ENCODE measurements around the gene PCARE.
A peak's percentile ranks its signal among the peaks of the same experiment; 100 is the strongest.

PCARE gene

DNA sequence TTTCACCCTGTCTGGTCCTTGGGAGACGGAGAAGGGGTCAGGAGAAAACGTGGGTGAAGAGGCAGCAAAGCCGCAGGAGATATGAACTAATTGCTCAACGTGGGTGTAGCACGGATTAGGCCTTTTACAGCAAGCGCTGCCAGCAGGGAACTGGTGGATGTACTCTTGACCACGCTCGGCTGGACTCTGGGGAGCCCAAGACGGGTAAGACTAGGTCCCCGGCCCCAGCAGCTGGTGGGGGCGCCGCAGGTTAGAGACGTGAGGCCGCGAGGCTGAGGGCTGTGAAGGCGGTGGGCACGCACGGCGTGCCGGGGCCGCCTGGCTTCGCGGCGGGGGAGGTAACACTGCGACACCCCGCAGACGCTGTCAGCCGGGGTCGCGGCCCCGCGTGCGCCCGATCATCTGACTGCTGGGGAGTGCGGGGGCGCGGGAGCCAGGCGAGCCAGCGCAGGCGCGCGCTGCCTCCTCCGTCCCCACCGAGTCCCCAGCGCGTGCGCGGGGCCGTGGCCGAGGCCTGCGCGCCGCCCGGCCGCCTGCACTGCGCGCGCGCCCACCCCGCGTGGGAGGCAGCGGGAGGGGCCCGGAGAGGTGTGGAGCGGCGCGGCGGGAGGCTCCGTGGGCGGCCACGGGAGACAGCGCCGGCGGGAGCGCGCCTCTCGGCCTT is 40.8 kb upstream of the PCARE start, which contains the start of gene CLIP4:
CLIP4 (plus strand) TSS at position 470 of the 664 bp plus-strand sequence. CDS start 5,974 bp downstream, outside the sequence.
- H2AFZ ChIP-seq (ENCODE audit: low read length) = peak within 1 kb of the TSS; percentile 73
- peak within 1 kb of the TSS; percentile 69 for H3K4me3 ChIP-seq (ENCODE audit: low read length)
- H3K27ac ChIP-seq (ENCODE audit: low read length) = peak within 1 kb of the TSS; percentile 37; the same call in 1 of the 2 replicates

DNA sequence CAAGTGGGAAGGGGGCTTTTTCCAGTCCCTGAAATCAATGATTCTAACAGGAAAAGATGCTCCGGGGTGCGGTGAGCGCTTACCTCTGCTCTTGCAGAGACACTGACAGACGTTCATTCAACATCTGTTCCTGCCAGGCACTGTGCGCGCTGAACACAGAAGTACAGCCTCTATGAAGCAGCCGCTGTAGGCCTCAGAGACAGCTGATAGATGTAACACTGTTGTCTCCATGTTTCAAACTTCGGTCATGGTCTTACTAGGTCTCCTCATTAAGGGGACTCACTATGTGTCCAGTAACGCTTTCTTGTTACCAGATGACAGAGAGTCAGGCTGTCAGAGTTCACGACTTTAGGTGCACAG is 40.2 kb upstream of the PCARE start:
- no peaks in the 10 kb centered on the region for H3K9me2 ChIP-seq (replicated peaks; ENCODE audit: insufficient read depth, low read length)
- H3K4me3 ChIP-seq (ENCODE audit: low read length) = no peak overlapping the region
- no peaks in the 10 kb centered on the region for H3K79me2 ChIP-seq (ENCODE audit: low read length)
- H3K4me1 ChIP-seq (ENCODE audit: low read length) = peaks cover 11% of the 10 kb centered on the region
- peaks cover 8% of the 10 kb centered on the region; the same call in 1 of the 2 replicates for H3F3A ChIP-seq (ENCODE audit: insufficient read depth, low read length)
- H3K27ac ChIP-seq (ENCODE audit: low read length) = no peak overlapping the region
- H2AFZ ChIP-seq (ENCODE audit: low read length) = no peak overlapping the region
- H3K9me3 ChIP-seq (replicated peaks; ENCODE audit: insufficient read depth, low read length) = no peaks in the 10 kb centered on the region
- TF ChIP-seq, protein P1, sequence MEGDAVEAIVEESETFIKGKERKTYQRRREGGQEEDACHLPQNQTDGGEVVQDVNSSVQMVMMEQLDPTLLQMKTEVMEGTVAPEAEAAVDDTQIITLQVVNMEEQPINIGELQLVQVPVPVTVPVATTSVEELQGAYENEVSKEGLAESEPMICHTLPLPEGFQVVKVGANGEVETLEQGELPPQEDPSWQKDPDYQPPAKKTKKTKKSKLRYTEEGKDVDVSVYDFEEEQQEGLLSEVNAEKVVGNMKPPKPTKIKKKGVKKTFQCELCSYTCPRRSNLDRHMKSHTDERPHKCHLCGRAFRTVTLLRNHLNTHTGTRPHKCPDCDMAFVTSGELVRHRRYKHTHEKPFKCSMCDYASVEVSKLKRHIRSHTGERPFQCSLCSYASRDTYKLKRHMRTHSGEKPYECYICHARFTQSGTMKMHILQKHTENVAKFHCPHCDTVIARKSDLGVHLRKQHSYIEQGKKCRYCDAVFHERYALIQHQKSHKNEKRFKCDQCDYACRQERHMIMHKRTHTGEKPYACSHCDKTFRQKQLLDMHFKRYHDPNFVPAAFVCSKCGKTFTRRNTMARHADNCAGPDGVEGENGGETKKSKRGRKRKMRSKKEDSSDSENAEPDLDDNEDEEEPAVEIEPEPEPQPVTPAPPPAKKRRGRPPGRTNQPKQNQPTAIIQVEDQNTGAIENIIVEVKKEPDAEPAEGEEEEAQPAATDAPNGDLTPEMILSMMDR (IDR thresholded peaks at IDR 0.05; ENCODE audit: low read length) = no peak
- TF ChIP-seq EZH2phosphoT487 (IDR thresholded peaks at IDR 0.05; ENCODE audit: low read length) (no peak), EZH2 (optimal IDR thresholded peaks at IDR 0.05; ENCODE audit: low read depth, low read length) (no peak)
- no peak overlapping the region for H3K4me2 ChIP-seq (ENCODE audit: low read depth, low read length)
- H3K27me3 ChIP-seq (replicated peaks; ENCODE audit: insufficient read depth, low read length) = no peaks in the 10 kb centered on the region
- no peaks in the 10 kb centered on the region for H4K20me1 ChIP-seq (ENCODE audit: insufficient read depth, low read length)
- no peaks in the 10 kb centered on the region for H3K36me3 ChIP-seq (replicated peaks; ENCODE audit: insufficient read depth, low read length)
- H3K9ac ChIP-seq (ENCODE audit: low read length) = no peak overlapping the region
- no peak for DNase-seq

More for the DNA sequence above, 40.8 kb upstream of the PCARE start, which contains the start of gene CLIP4:
- H3K4me2 ChIP-seq (ENCODE audit: low read depth, low read length) = peak within 1 kb of the TSS; percentile 92
- H4K20me1 ChIP-seq (ENCODE audit: insufficient read depth, low read length) = no peaks in the 10 kb centered on the region
- H3K9ac ChIP-seq (ENCODE audit: low read length) = peak within 1 kb of the TSS; percentile 63
- peaks cover 11% of the 10 kb centered on the region for H3K4me1 ChIP-seq (ENCODE audit: low read length)
- DNase-seq = no peak
- no peaks in the 10 kb centered on the region for H3K9me2 ChIP-seq (replicated peaks; ENCODE audit: insufficient read depth, low read length)
- H3K9me3 ChIP-seq (replicated peaks; ENCODE audit: insufficient read depth, low read length) = no peaks in the 10 kb centered on the region
- peaks cover 8% of the 10 kb centered on the region; the same call in 1 of the 2 replicates for H3F3A ChIP-seq (ENCODE audit: insufficient read depth, low read length)
- no peaks in the 10 kb centered on the region for H3K27me3 ChIP-seq (replicated peaks; ENCODE audit: insufficient read depth, low read length)
- TF ChIP-seq EZH2phosphoT487 (IDR thresholded peaks at IDR 0.05; ENCODE audit: low read length) (no peak), EZH2 (optimal IDR thresholded peaks at IDR 0.05; ENCODE audit: low read depth, low read length) (no peak)
- TF ChIP-seq, protein P1 (IDR thresholded peaks at IDR 0.05; ENCODE audit: low read length) = no peak
- no peaks in the 10 kb centered on the region for H3K79me2 ChIP-seq (ENCODE audit: low read length)
- H3K36me3 ChIP-seq (replicated peaks; ENCODE audit: insufficient read depth, low read length) = no peaks in the 10 kb centered on the region

DNA sequence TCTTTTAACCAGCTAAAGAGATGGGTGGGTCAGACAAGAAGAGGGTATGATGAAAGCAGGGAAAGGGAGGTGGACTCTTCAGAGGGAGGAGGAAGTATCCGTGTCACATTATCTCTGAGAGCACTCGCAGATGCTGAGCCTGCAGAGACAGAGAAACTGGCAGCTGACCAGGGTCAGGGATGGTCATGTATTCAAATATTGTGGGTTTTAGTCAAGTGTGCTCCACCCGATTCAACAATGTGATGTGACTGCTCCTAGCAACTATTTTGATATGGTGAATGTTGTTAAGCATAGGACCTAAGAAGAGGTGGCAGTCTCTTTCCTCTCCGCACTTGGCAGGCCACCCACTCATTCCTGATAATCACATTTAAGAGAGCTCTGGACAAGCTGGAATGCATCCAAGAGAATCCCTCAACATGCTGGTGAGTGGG is 39.6 kb upstream of the PCARE start:
- no peaks in the 10 kb centered on the region for H3K79me2 ChIP-seq (ENCODE audit: low read length)
- H3F3A ChIP-seq (ENCODE audit: insufficient read depth, low read length) = peaks cover 8% of the 10 kb centered on the region; the same call in 1 of the 2 replicates
- no peak overlapping the region for H3K27ac ChIP-seq (ENCODE audit: low read length)
- H4K20me1 ChIP-seq (ENCODE audit: insufficient read depth, low read length) = no peaks in the 10 kb centered on the region
- peak; percentile 39 for DNase-seq
- H3K36me3 ChIP-seq (replicated peaks; ENCODE audit: insufficient read depth, low read length) = no peaks in the 10 kb centered on the region
- H3K9me3 ChIP-seq (replicated peaks; ENCODE audit: insufficient read depth, low read length) = no peaks in the 10 kb centered on the region
- TF ChIP-seq EZH2phosphoT487 (IDR thresholded peaks at IDR 0.05; ENCODE audit: low read length) = no peak
- TF ChIP-seq, protein P1 (IDR thresholded peaks at IDR 0.05; ENCODE audit: low read length) = no peak
- TF ChIP-seq EZH2 (optimal IDR thresholded peaks at IDR 0.05; ENCODE audit: low read depth, low read length) = no peak
- H3K9ac ChIP-seq (ENCODE audit: low read length) = no peak overlapping the region
- no peaks in the 10 kb centered on the region for H3K9me2 ChIP-seq (replicated peaks; ENCODE audit: insufficient read depth, low read length)
- H3K4me2 ChIP-seq (ENCODE audit: low read depth, low read length) = no peak overlapping the region
- H2AFZ ChIP-seq (ENCODE audit: low read length) = no peak overlapping the region
- no peak overlapping the region for H3K4me3 ChIP-seq (ENCODE audit: low read length)
- H3K27me3 ChIP-seq (replicated peaks; ENCODE audit: insufficient read depth, low read length) = no peaks in the 10 kb centered on the region
- peaks cover 11% of the 10 kb centered on the region for H3K4me1 ChIP-seq (ENCODE audit: low read length)
